NCI-H748 treated with DMSO at 0.1 percent for 48 hours (cell line): ENCODE results near the gene SRPK3.
"Not testable (repeated sequence)": the region's sequence is repeated elsewhere in the genome, so short reads cannot be mapped to it uniquely, and the experiment has no call there.

Experiments
- DNase-seq: peaks from one replicate; lab custom pipeline; 2025; lab: John Stamatoyannopoulos, UW

SRPK3 gene

DNA sequence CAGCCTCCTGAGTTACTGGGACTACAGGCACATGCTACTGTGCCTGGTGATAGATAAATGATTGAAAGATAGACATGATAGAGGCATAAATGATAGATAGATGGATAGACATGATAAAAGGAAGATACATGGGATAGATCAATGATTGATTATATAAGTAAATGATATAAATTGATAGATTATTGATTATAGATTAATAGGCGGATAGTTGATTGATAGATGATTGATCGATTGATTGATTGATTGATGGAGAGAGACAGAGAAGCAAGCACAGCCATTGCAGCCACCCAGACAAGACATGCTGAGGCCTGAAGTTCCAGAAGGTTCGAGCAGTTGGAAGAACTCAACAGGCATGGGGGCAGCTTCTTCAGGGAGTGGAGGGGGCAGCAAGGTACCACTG, 34.5 kb upstream of the SRPK3 start:
- DNase-seq, result no peak

DNA sequence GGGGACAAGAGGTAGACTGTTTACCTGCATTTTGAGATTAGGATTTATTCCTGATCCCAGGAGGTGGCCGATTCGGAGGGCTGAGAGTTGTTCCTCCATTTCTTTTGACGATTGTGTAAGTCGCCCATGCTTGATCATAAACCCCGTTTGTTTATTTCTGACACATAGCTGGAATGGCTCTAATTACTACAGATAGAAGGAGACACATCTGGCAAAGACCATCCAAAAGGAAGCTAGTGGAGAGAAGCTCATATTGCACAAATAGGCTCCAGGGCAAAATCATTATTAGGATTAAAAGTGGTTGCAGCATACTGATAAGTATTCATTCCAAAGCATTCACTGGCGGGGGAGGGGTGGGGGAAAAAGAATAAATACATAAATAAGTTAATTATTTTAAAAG, 33.9 kb upstream of the SRPK3 start:
- not testable (repeated sequence) for DNase-seq

DNA sequence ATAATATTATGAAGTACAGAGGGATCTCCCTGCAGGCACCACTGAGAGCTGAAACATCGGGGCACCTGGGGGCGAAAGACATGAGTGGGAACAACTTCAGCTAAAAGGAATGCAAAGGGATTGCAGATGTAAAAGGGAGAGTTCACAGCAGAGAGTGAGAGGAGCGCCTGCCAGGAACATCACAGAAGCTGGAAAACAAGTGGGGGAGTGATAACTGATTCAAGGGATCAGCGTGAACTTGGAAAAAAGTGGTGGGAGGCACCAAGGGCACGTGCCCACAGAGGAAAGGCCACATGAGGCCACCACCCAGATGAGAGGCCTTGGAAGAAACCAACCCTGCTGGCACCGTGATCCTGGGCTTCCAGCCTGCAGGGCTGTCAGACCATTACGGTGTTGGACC, 31.8 kb upstream of the SRPK3 start:
- DNase-seq, result not testable (repeated sequence)

DNA sequence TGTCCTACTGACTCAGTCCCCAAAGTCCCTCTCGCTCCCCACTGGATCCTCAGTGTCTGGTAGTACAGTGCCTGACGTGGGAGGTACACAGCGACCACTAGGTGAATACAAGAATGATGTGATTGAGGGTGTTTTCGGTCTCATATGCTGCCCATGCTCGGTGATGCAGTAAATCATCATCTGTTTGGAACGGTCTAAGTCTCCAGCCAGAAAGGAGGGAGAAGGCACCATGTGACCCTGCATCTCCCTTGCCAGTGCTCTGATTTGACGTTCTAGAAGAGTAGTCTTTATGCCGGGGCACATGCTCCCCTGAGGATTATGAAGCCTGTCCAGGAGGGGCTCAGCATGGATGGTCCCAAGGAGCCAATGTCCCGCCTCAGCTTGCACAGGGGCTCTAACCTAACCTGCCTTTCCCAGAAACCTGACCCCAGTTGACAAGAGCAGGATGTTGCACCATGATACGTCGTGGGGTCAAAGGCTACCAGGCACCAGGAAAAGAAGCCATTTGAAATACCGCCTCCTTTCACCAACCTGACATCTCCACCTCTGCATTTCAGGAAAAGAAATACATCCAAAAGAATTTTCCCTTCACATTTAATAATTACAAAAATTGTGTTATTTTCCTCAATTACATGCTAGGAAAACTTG, 30.6 kb upstream of the SRPK3 start:
- DNase-seq, result no peak

DNA sequence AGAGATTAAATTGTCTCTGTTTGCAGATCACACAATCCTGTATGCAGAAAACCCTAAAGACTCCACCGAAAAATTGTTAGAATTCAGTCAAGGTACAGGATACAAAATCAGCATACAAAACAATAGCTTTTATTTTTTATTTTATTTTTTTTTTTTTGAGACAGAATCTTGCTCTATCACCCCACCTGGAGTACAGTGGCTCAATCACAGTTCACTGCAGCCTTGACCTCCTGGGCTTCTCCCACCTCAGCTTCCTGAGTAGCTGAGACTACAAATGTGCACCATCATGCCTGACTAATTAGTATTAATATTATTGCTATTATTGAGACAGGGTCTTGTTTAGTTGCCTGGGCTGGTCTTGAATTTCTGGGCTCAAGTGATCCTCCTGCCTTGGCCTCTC, 25.7 kb upstream of the SRPK3 start:
- DNase-seq, result no peak

DNA sequence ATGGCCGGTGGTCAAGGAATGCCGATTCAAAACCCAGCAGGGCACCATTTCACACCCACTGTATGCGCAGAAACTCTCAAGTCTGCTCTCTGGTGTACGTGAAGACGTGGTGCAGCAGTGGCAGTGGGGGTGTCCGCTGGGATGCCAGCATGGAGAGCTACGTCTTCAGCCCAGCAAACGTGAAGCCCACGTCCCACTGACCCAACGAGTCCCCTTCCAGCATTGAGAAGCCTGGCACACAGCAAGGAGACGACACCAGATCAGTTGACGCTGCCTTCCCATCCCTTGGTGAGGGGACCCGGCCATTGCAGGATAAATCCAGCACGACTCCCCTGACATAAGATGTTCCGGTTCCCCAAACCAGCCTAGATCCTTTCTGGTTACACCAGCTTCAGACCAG, 19.0 kb upstream of the SRPK3 start:
- DNase-seq, result no peak

DNA sequence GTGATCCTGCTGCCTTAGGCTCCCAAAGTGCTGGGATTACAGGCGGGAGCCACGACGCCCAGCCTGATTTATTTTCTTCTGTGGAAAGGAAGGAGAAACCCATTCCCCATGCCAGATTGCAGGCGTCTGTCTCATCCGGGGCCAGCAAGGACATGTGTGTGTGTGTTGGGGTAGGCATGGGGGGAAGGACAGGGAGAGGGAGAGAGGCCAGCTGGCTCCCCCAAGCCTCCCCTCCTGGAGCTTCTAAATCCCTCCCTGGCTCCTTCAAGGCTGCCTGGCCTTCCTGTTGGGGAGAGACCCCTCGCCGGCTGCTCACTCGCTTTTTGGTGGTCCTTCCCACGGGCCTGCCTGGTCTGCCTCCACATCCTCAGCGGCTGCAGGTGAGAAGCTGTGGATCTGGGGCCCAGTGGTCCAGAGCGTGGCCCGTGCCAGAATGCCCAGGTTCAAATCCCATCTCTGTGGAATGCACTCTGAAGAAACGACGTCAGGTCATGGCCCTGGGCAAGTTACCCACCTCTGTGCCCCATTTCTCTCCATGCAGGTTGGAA, 18.1 kb upstream of the SRPK3 start:
- DNase-seq, result no peak

DNA sequence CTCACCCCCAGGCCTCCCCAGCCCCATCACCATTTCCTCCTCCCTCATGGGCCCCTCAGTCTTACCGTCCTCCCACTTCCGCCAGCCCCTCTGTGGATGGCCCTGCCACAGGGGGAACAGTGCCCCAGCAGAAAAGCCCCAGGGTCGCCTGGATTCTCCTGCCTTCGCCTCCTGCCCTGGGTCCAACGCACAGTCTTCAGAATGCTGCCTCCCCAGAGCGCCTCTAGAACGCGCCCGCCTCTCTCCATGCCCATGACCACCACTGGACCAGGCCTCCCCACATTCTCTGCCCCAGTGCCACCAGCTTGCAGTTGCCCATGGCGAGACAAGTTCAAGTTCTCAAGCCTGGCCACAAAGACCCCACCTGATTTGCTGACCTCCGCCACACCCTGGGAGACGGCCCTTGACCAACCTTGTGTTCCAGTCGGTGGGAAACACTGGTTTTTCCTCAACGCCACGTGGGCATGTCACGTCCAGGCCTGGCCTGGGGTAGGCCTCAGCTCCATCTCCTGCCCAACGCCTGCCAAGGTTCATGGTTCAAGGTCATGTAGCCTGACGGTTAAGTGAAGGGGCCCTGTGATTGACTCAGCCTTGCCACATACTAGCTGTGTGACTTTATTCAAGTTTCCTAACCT, 17.4 kb upstream of the SRPK3 start:
- DNase-seq, result no peak

DNA sequence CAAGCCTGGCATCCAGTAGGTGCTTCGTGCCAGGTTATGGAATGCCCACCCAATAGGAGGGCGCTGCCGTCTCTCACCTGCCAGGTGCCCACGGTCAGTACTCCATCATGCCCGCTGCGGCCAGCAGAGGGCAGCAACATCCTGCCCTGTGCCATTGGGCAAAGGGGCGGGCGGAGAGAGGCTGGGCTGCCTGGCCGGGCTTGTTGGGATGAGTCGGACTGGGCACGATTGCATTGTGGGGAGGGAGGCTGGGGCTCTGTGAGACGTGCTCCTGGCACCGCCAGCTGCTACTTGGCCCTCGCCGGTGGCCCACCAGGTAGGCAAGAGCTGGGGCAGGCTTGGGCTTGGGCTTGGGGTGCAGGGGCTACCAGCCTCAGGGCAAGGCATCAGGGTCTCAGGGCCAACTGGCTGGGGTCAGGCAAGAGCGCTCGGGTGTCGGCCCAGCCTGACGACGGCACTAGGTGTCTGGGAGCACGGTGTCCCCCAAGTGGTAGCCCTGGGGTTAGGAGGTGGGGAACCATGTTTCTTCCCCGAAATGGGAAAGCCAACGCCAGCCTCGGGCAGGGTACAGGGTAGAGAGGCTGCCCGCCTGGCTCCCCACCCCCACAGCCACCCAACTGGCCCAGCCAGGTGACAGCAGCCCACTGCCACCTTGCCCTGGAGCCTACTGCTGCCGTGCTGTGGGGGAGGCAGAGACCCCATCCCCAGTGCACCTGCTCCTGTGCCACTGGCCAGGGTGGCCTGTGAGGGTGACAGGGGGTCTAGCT, 16.7 kb upstream of the SRPK3 start, which contains the start of gene PLXNB3:
PLXNB3 (plus strand) TSS at position 261 of the 767 bp plus-strand sequence. CDS start 1,287 bp downstream, outside the sequence.
- peak; percentile 55 for DNase-seq

DNA sequence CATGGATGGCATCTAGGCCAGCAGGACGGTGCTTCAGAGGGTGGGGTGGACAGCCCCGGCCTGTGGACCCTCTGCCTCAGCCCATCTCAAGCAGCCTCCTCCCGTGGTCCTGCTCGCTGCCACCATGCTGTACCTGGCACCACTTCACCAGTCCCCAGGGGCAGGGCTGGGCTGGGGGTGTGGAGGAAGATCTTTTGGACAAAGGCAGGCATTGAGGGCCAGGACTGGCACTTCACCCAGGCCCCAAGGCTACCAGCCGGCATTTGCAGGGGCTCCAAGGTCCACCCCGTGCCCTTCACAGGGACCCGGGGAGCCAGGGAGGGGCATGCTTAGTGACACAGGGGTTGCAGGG, 16.1 kb upstream of the SRPK3 start:
- no peak for DNase-seq

DNA sequence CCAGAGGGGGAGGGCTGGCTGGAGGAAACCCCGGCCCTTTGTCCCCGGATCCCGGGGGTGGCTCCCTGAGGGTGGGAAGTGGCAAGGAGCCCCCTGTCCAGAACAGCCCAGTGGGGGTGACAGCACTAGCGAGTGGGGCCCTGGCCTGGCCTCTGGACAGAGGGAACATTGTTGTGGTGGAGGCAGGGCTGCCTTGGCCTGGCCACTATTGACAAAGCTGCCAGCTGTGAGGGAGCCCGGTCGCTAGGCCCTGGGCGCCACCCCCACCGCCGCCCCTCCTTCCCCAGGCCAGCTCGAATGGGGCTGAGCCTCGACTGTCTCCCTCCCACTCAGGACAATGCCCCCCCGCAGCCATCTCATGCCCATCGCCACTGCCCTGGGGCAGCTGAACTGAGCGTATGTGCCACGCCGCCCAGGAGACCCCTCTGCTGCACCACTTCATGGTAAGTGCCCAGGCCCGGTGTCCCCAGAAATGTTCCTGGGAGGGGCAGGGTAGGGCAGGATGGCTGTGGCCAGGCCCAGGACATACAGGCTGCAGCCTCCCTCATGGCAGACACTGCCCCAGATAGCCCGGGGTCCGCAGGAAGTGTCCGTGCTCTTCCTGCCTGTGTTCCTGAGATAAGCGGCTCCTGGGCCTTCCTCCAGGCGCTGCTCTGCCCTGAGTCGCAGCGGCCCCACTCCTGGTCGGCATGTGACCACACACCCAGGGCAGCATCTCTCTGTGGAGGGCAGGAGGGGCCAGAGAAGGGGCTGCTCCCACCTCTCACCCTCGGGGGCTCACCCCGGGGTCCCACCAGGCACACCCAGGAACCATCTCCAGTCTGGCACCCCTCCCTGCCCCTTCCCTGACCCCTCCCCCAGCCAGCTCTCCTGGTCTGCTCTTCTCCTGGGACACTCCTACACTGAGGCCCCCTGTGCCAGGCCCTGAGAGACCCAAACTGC, 15.4 kb upstream of the SRPK3 start:
- no peak for DNase-seq

DNA sequence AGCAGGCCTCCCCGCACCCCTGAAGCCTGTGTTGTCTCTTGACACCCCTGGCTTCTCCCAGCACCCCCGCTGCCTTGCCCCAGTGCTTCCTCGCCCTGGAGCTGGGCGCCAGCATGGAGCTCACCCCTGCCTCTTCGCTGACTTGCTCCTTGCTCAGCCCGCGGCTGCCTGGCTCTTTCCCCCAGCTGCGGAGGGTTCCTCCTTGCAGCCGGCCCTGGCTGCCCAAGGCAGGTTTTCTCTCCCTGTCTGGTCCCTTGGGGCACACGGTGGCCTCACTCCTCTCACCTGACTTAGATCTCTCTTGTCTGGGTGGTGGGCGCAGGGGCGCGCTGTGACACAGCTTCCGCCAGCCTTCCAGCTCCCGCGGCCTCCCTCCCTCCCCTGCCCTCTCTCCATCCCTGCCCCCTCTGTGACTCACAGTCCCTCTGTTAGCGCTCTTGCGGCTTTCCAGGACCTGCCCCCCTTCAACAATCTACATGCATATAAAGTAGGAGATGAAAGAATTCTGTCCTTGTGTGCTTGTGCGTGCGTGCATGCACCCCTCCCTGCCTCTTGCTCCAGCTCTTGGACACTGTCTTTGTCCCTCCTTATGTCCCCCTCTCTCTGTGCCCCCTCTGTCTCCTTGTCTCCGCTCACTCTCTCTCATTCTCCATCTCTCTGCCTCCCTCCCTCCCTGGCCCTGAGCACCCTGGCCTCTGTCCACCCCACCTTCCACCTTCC, 14.6 kb upstream of the SRPK3 start:
- DNase-seq, result no peak

DNA sequence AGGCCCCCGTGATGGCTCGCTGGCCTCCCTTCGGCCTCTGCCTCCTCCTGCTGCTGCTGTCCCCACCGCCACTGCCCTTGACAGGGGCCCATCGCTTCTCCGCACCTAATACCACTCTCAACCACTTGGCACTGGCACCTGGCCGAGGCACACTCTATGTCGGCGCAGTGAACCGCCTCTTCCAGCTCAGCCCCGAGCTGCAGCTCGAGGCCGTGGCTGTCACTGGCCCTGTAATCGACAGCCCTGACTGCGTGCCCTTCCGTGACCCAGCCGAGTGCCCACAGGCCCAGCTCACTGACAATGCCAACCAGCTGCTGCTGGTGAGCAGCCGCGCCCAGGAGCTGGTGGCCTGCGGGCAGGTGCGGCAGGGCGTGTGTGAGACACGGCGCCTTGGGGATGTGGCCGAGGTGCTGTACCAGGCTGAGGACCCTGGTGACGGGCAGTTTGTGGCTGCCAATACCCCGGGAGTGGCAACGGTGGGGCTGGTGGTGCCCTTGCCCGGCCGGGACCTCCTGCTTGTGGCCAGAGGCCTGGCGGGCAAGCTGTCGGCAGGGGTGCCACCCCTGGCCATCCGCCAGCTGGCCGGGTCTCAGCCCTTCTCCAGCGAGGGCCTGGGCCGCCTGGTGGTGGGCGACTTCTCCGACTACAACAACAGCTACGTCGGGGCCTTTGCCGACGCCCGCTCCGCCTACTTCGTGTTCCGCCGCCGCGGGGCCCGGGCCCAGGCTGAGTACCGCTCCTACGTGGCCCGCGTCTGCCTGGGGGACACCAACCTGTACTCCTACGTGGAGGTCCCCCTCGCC, 13.8 kb upstream of the SRPK3 start:
- DNase-seq, result no peak

DNA sequence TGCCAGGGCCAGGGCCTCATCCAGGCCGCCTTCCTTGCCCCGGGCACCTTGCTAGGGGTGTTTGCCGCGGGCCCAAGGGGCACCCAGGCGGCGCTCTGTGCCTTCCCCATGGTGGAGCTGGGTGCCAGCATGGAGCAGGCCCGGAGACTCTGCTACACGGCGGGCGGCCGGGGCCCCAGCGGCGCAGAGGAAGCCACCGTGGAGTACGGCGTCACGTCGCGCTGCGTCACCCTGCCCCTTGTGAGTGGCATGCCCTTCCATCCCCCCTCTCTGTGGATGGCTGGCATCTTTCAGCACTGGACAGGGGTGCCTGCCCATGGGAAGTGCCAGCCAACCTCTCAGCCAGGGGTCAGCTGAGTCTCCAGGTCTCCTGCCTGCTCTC, 13.2 kb upstream of the SRPK3 start:
- no peak for DNase-seq

DNA sequence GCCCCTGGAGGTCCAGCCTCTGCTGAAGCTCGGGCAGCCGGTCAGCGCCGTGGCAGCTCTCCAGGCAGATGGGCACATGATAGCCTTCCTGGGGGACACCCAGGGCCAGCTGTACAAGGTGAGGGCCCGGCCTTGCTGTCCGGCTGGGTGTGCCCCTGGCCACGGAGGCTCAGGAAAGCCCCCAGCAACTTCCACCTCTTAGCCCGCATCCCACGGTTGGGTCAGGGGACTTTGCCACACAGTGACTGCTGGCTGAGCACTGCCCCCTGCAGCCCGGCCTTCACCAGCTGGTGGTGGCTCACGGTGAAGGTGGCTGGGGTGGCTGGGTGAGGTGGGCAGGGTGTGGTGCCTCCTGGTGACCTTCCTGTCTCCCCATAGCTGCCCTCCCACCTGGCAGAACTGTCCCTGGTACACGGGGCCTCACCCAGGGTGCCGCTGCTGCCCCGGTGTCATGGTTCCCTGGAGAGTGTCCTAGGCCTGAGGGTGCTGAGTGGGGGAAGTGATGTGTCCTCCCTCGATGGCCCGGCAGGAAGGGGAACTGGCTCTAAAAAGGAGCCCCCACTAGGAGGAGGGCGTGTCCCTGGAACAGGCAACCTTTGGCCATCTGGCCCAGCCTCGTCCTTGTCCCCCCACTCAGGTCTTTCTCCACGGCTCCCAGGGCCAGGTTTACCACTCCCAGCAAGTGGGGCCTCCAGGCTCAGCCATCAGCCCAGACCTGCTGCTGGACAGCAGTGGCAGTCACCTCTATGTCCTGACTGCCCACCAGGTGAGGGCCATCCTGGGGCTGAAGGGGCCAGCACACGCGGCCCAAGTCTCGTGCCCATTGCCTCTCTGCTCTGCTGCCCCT, 12.3 kb upstream of the SRPK3 start:
- DNase-seq, result no peak

DNA sequence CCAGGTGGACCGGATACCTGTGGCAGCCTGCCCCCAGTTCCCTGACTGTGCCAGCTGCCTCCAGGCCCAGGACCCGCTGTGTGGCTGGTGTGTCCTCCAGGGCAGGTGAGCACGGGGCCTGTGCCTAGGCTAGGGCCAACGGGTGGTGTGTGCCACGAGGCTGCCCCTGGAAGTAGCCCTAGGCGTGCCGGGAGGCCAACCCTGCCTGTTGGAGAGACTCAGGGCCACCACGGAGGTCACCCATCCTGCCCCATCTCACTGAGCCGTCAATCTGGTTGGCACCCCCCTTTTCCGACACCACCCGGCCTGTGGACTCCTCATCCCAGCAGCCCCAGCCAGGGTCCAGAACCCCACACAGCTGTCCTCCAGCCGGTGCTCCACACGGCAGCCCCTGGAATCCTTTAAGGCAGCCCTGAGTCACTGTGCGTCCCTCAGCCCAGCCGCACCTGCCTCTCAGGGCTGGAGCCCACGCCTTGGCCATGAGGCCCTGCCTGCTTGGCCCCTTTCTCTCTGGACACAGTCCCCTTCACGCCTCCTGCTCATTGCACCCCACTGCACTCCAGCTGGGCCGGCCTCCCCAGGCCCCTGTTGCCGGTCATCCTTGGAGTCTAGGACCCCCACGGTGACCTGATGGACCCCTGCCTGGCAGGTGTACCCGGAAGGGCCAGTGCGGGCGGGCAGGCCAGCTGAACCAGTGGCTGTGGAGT, 11.5 kb upstream of the SRPK3 start:
- DNase-seq, result no peak

DNA sequence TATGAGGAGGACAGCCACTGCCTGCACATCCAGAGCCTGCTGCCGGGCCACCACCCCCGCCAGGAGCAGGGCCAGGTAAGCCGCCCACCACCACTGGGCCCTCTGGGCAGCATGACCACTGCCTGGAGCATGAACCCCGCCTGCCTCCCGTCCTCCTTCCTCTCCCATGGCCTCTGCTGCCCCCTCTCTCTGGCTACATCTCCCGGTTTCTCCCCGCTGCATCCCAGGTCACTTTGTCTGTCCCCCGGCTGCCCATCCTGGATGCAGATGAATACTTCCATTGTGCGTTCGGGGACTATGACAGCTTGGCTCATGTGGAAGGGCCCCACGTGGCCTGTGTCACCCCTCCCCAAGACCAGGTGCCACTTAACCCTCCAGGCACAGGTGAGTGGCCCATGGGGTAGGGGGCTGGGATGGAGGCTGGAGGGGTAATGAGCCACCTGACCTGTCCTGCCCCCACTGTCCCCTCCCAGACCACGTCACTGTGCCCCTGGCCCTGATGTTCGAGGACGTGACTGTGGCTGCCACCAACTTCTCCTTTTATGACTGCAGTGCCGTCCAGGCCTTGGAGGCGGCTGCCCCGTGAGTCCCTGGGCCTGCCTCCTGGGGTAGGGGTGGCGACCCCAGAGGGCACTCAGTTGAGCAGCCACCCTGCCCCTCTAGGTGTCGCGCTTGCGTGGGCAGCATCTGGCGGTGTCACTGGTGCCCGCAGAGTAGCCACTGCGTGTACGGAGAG, 10.8 kb upstream of the SRPK3 start:
- no peak for DNase-seq
